GM08714 (cell line): ENCODE measurements around the gene RNF144A.

Source experiments
- H3K4me3 ChIP-seq: fragments of 200-500 bp; sonication (Bioruptor generic); 2 replicates; pipeline ENCODE4 v1.5.1; 2014; ENCODE audit warnings: mild to moderate bottlenecking, low read length, inconsistent platforms
- ZNF274 ChIP-seq: IDR thresholded peaks from 2 replicates; pipeline ENCODE4 v1.6.1; 2012; ENCODE audit warnings: mild to moderate bottlenecking, low read depth, low read length

RNF144A gene

DNA sequence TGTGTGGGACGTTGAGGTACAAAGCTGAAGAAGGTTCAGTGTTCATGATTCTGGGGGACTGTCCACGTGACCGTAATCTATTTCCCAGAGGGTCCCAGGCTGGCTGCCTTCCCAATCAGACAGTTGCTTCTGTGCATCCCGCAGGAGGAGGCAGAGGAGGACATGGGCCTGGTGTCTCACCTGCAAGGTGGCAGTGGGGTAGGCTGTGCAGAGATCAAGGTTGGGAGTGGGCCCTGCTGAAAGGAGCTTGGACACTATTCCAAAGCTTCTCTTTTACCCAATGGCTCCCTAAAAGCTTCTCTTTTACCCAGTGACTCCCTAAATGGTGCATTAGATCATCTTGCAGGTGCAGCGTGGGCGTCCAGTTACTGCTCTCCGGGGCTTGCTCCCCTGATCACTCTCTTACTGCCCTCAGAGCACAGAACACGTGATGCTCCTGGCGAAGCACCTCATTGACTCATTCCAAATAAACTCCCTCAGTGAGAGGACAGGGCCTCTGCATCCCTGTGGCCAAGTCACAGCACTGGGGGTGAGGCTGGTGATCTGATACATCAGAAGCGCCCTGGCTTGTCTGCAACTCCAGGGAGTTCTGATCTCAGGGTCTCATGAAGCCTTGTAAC lies 41.5 kb downstream of the RNF144A start:
- H3K4me3 ChIP-seq, result no peak overlapping the region
- TF ChIP-seq ZNF274, result no peak

DNA sequence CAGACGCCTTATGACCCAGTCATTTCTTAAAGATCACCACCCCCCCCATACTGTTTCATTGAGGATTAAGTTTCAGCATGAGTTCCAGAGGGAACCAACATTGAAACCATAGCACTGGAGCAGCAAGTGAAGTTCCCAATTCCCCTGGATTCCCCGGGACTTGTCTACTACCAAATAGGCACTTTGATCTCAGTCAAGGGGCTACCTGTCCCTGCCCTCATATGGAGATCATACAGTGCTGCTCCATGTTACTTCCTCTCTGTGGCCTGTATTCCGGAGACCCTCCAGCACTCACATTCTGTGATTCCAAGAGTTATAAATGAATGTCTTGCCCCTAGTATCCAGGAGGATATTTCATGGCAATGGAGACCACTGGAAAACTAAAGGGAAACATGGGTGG lies 42.5 kb downstream of the RNF144A start:
- no peak overlapping the region for H3K4me3 ChIP-seq
- TF ChIP-seq ZNF274, result no peak

DNA sequence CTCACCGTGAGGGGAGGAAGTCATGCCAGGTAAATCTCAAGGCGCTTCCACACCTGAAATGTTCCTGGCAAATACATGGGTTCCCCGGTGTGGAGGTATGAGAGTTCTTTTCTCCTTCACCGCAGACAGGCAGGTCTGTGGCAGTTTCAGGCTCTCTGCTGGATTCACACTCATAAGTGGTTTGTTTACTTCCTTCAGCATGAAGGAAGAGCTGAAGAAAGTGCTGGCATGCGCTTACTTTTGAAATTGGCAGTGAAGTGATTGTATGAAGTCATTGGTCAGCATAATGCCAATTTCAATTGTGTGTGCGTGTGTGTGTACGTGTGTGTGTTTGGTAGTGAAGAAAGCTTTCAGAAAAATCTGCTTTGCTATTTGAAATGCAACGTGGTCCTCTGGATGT lies 43.4 kb downstream of the RNF144A start:
- no peak for TF ChIP-seq ZNF274
- H3K4me3 ChIP-seq, result no peak overlapping the region

DNA sequence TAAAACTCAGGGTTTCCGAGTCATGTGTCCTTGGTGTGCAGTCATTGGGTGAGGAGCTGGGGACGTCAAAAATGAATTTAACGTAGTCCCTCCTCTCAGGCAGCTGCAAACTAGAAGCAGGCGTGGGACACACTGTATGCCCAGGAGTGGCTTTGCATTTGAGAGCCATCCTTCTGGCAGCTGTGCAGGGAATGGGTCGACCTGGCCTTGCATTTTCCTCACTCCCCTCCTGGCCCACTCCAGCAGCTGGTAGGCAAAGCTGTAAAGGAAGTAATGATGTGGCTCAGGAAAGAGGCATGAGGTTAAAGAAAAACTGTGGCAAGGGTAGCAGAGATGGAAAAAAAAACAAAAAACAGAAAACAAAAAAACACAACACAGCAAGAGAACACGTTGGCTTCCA lies 46.5 kb downstream of the RNF144A start:
- H3K4me3 ChIP-seq, result no peak overlapping the region
- TF ChIP-seq ZNF274, result no peak

DNA sequence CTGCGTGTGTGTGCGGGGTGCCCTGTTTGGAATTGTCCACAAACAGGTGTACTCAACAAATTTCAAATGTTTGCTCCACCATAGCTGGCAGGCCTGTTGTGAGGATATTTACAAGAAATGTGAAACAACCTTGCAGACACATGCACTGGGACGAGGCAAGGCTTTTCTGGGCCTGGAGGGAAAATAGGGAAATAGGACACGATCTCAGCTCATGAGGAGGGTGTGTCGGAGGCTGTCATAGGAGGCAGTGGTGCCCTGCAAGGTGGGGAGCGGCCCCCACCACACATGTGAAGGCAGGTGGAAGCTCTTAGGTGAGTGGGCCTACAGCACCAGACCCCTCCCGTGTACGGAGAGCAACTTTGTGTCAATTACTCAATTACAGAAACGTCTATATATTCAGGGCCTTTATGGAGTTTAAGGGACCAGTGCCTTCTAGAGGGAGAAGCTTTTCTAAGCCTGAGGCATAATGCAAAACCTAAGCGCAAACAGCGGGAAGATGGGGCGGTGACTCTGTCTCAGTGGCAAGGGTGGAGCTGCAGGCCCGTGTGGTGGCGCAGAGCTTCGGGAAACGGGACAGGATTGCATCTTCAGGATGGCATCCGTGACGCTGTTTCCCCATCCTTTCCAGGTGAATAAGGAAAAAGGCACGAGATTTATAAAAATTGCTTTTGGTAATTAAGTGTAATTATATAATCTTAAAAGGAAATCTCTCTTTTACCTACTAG lies 48.0 kb downstream of the RNF144A start:
- no peak for TF ChIP-seq ZNF274
- H3K4me3 ChIP-seq, result no peak overlapping the region

DNA sequence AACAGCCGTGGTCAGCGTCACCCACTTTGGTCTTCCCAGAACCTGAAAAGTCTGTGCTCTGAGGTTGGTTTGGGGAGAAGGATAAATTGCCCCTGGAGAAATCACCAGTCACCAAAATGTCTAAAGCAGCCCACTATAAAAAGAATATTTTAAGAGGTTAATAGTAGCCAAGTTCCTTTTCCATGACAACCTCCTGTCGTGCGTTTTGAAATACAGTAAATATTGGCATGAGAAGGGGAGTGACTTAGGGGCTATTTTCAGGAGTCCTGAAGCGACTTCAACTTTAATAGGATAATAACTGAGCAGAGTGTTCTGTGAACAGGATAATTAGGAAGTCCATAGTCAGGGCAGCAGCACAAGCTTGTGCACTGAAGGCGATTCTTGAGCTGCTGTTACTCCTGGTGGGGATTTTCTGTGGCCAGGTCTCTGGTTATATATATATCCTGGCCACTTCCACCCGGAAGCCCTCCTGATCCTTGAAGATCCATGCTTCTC lies 49.3 kb downstream of the RNF144A start:
- no peak for TF ChIP-seq ZNF274
- no peak overlapping the region for H3K4me3 ChIP-seq

DNA sequence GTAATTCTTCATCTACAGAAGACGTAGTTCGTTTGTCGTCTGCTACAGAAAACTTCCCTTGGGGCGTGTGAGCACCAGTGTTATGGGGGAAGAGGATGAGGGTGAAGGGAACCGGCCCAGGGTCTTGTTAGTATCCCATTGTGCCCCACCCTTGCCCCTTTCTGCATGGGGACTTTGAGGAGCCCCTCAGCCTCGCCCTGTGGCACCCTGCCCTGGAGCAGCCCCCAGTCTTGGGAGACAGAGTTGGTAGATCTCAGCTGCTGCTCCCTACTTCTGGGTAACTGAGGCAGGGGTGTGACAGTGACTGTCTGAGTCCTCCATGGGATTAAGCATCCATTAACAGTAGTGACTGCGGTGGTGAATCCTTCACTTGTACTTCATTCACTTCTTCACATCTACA lies 50.1 kb downstream of the RNF144A start:
- no peak overlapping the region for H3K4me3 ChIP-seq
- no peak for TF ChIP-seq ZNF274

DNA sequence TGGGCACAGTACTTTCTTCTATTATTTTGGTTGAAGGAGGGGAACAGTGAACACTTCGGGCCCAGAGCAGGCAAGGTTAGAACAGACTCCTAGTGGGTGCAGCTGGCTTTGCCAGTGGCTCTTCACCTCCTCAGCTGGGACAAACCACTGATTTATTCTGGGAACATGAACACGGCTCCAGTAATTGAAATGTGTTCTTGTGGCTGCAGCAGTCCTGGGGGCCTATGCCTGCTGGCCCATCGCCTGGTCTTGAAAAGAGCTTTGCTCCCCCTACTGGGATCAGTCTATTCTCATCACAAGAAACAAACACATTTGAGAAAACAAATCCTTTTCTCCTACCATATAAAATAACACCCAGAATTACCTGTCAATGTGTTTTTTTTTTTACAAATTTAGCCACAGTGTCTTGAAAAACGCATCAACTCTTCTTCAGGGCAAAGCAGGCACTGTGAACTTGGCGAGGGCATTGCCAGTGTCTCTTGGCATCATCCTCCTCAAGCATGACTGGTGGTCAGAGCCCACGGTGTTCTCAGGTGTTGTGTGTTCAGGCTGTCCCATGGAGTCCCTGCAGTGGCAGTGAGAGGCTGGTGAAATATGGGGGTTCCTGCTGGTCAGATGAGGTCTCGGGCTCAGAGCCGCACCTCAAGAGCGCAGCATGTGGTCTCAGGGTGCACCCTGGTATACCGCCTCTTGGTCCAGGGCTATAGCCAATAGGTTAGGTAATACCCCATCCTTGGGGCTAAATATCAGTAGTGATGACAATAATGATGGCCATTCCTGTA lies 51.3 kb downstream of the RNF144A start:
- TF ChIP-seq ZNF274, result no peak
- no peak overlapping the region for H3K4me3 ChIP-seq

DNA sequence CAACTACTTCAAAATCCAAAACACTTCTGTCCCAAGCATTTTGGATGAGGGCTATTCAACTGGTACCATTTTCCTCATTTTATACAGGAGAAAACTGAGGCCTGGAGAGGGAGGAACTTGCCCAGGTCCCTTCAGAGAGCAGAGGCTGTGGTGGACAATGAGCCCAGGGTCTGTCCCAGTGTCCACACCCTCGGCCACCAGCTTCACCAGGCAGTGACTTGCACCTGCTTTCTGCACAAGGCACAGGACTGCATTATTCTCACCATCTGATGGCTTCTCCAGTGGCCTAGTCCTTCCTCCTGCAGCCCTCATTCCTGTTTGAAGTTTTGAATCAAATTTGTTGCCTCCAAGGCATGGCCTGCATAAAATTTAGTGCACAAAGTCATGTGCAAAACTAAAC lies 53.3 kb downstream of the RNF144A start:
- no peak overlapping the region for H3K4me3 ChIP-seq
- TF ChIP-seq ZNF274, result no peak

DNA sequence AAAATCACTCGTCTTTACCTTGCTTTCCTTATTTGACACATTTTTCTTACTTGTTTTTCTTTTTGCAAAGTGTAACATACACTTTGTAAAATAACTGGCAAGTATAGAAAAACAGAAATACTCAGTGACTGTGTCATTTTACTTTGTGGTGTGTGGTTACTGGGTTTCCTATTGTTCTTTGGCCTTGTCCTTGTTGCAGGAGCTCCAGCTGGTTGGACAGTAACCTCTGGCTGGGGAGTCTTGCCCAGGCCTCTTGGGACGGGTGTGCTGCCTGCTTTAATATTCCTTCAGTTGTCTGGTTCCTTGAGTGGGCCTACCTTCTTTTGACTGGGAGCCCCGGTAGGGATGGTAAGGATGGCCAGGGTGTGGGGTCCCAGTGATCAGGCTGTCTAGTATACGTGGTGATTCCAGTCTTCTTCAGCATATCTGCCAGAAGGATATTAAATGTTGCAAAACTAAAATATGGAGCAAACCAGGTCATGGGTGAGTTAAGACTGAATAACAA lies 53.8 kb downstream of the RNF144A start:
- no peak overlapping the region for H3K4me3 ChIP-seq
- TF ChIP-seq ZNF274, result no peak

DNA sequence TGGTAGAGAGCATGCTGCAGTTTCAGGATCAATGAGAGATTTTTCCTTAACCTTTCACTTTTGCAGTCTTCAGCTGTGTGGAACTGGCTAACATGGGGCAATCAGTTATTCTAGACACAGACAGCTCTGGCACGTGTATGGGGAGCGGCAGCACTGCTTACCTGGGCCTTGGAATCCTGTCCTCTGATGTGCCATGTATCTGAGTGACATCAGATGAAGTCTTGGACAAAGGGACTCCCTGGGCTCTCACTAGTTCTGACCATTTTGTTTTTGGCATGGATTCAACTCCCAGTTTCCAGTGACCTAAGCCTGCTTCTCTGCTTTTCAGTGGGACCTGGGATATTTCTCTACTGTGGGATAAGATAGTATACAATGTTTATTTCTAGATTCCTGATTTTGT lies 54.3 kb downstream of the RNF144A start:
- no peak overlapping the region for H3K4me3 ChIP-seq
- no peak for TF ChIP-seq ZNF274

DNA sequence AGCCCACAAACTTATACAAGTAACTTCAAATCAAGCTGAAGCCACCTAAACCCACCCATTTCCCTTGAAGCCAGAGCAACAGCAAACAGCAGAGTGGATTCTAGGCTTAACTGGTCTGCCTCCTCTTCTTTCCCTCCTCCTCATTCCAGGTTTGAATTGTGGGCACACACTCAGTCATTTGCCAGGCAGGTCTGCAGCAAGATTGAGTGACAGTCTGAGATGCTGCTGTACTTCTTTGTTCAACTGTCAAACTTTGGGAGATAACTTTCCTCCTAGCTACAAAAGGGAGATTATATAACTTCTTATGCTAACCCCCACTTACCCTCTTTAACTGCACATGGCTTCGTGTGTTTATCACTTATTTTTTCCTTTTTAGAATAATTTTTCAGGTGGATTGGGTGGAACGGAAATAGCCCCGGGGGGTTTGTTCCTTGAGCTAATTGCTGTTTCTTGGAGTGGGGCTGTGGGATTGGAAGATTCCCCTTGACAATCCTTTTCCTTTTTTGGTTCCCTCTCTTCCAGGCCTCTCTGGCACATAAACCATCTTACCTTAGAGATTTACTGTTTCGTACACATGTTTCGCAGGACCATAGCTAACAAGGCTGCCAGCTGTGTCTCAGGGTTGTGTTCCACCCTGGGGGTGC lies 55.0 kb downstream of the RNF144A start:
- no peak for TF ChIP-seq ZNF274
- H3K4me3 ChIP-seq, result no peak overlapping the region

DNA sequence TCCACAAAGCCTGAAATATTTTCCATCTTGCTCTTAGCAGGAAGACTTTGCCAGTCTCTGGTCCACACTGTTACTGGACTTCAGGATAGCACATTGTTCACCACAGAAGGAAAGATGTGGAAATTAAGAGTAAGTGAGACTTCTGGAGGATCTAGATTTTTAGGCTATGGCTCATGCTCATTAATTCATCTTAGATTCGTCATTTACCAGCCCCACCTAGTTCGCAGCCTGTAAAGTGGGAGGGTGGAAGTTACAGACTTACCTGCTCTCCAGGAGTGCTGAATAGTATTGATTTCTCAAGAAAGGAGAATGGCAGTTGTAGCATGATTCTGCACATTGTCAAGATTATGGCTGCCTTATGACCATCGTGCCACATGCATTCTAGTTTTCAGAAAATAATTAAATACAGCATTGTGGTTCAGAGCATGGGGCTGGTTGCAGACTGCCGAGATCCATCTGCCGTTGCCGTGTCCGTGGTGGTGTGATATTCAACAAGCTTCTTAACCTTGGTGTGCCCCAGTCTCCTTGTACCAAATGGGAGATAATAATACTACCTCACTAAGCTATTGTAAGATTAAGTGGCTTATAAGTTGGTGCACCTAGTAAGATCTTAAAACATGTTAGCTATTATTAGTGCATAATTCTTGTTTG lies 56.8 kb downstream of the RNF144A start:
- no peak for TF ChIP-seq ZNF274
- no peak overlapping the region for H3K4me3 ChIP-seq

DNA sequence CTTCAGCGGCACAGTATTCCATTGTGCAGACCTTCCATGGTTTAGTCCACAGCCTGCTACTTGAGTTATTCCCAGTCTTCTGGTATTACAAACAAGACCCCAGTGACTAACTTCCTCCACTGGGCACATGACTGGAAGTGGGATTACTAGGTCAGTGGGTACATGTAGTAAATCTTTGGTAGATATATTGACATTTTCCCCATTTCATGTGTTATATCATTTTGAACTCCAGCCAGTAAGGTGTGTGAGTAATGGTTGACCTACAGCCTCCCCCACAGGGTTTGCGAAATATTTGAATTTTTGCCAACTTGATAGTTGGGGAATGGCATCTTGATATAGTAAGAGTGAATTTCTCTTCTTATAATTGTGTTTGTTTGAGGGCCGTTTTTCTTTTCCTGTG lies 58.8 kb downstream of the RNF144A start:
- TF ChIP-seq ZNF274, result no peak
- no peak overlapping the region for H3K4me3 ChIP-seq
